ENCODE data around the gene NCKAP5. TPM values are rescaled to one million over a fixed set of nuclear protein-coding genes. Genes with fewer than 3 reads are reported as not detected.

NCKAP5 gene
- polyA plus RNA-seq, 2 of the 4 experiments (the other 2 are of a cell fraction), result 3.0 to 4.1 TPM

DNA sequence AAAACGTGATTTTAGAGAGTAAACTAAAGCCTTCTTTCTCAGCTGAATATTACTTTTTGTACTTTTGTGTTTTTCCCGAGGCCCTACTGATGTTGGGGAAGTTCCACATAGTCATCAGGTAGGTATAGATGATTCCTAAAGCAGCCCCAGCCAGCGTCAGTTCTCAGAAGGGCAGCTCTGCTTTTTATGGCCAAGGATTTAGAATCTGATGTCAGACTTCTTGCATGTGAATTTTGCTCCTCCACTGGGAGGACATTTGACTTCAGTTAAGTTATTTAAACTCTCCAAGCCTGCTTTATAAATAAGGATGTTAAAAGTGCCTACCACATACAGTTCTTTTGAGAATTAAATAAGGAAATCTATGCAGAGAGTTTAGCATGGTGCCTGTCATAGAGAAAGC lies 130.8 kb downstream of the NCKAP5 start:
- TF ChIP-seq NFE2L2 (conservative IDR thresholded peaks at IDR 0.05; ENCODE audit: low read length) (no peak), RAD21 (conservative IDR thresholded peaks at IDR 0.05 in 1 of 2, IDR thresholded peaks at IDR 0.05 in 1 of 2) (no peak), ZC3H11A (IDR thresholded peaks at IDR 0.05) (no peak), FOXS1 (CRISPR knock-in tag; IDR thresholded peaks at IDR 0.05) (no peak), JUNB (IDR thresholded peaks at IDR 0.05) (no peak), ZFP36 (IDR thresholded peaks at IDR 0.05; ENCODE audit: borderline replicate concordance, partially characterized antibody) (no peak), ESRRA (IDR thresholded peaks at IDR 0.05; ENCODE audit: borderline replicate concordance, low read length) (no peak), HEYL (CRISPR knock-in tag; IDR thresholded peaks at IDR 0.05) (no peak)
- WGBS (ENCODE audit: missing lambda C conversion rate), result 45% methylated on average over 3 of the region's 3 CpGs
- DNase-seq (ENCODE audit: low read depth in 1 of 2, low spot score in 1 of 2) (no peak), FAIRE-seq (no peak), ATAC-seq (no peak)
- Histone ChIP-seq H3K4me3 (no peak overlapping the region), H3K4me2 (peak overlapping the region; percentile 37; the same call in 2 of the 3 replicates), H3K9me3 (no peaks in the 10 kb centered on the region), H3K27ac (peak overlapping the region; percentile 44 to 81; a peak in 5 of 6 replicates), H3K4me1 (peaks cover 61% of the 10 kb centered on the region)
- POLR2A ChIA-PET, result no interaction called here
- CTCF ChIA-PET, result interaction anchor here (1.4 to 1.9 kb wide), 2 partner anchors 9 to 123 kb away, joined by 4 to 5 read pairs; no protein-coding TSS in a partner anchor

DNA sequence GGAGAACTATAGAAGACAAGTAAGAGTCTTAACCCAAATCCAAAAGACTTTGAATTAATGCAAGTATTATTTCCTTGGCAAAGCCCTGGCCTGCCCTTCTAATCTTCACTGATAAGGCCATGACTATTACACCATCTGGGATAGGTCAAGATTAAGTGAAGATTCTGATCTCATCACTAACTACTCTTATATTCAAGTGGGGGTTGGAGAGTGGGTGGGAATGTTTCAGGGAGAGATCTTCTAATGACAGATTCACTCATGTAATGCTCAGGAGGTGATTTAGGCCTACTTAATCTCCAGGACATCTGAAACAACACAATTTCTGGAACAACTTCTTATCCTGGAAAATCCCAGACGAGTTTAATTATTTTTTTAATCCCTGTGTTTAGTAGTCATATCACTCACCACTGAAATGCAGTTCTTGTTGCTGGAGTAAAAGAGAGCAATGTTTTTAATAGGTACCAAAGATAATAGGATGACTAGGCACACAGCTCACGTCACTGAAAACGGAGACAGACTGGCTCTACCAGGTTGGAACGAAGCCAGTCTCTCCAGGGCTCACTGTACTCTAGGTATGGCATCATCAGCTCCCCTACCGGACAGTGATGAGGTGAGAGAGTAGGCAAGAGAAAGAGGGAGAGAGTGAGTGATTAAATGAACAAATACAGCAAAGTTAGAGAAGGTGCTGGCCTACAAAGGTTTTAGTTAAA lies 133.1 kb downstream of the NCKAP5 start:
- no peak for TF ChIP-seq NPAS2 (CRISPR knock-in tag; IDR thresholded peaks at IDR 0.05; ENCODE audit: borderline replicate concordance)
- no peak for TF ChIP-seq EHMT2 (IDR thresholded peaks at IDR 0.05; ENCODE audit: low read depth)
- peak; percentile 18 to 51; a peak in 3 of 5 replicates for TF ChIP-seq RAD21 (conservative IDR thresholded peaks at IDR 0.05 in 1 of 2, IDR thresholded peaks at IDR 0.05 in 1 of 2)
- peak; percentile 39; the same call in 1 of the 2 replicates for TF ChIP-seq NFE2L2 (conservative IDR thresholded peaks at IDR 0.05; ENCODE audit: low read length)
- no peak for TF ChIP-seq BHLHE40 (IDR thresholded peaks at IDR 0.05; ENCODE audit: low read depth, low read length)
- TF ChIP-seq CEBPB (IDR thresholded peaks at IDR 0.05), result 0 out of 4 replicates have a peak, but pooled peaks of 1 of the 2 experiments have one; percentile 13
- no peak for TF ChIP-seq RFX5 (IDR thresholded peaks at IDR 0.05)
- peak; percentile 52; the same call in 1 of the 2 replicates for TF ChIP-seq GATA3 (IDR thresholded peaks at IDR 0.05; ENCODE audit: borderline replicate concordance)
- no peak for TF ChIP-seq FOSL2 (IDR thresholded peaks at IDR 0.05)
- TF ChIP-seq FOSL2 (CRISPR knock-in tag; IDR thresholded peaks at IDR 0.05), result peak; percentile 58
- TF ChIP-seq JUN (IDR thresholded peaks at IDR 0.05), result peak; percentile 34 to 48; a peak in 1 of 5 replicates
- no peak for TF ChIP-seq RNF2 (IDR thresholded peaks at IDR 0.05; ENCODE audit: borderline replicate concordance, low read depth)
- no peak for TF ChIP-seq HDAC2 (IDR thresholded peaks at IDR 0.05)
- peak; percentile 71 for TF ChIP-seq MAFK (IDR thresholded peaks at IDR 0.05; ENCODE audit: partially characterized antibody)
- TF ChIP-seq JUNB (IDR thresholded peaks at IDR 0.05), result peak; percentile 49; the same call in 1 of the 2 replicates
- 0 out of 2 replicates have a peak, but pooled peaks have one; percentile 25 for TF ChIP-seq HOXB5 (CRISPR knock-in tag; IDR thresholded peaks at IDR 0.05)
- TF ChIP-seq, protein P1, sequence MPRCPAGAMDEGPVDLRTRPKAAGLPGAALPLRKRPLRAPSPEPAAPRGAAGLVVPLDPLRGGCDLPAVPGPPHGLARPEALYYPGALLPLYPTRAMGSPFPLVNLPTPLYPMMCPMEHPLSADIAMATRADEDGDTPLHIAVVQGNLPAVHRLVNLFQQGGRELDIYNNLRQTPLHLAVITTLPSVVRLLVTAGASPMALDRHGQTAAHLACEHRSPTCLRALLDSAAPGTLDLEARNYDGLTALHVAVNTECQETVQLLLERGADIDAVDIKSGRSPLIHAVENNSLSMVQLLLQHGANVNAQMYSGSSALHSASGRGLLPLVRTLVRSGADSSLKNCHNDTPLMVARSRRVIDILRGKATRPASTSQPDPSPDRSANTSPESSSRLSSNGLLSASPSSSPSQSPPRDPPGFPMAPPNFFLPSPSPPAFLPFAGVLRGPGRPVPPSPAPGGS (IDR thresholded peaks at IDR 0.05), result no peak
- peak; percentile 37; the same call in 2 of the 3 replicates for TF ChIP-seq SMC3 (IDR thresholded peaks at IDR 0.05)
- TF ChIP-seq EP300 (IDR thresholded peaks at IDR 0.05), result peak; percentile 54 to 75; a peak in 3 of 5 replicates
- TF ChIP-seq HOXB13 (CRISPR knock-in tag; IDR thresholded peaks at IDR 0.05; ENCODE audit: low read depth), result no peak
- TF ChIP-seq, protein P2, sequence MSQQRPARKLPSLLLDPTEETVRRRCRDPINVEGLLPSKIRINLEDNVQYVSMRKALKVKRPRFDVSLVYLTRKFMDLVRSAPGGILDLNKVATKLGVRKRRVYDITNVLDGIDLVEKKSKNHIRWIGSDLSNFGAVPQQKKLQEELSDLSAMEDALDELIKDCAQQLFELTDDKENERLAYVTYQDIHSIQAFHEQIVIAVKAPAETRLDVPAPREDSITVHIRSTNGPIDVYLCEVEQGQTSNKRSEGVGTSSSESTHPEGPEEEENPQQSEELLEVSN (IDR thresholded peaks at IDR 0.05; ENCODE audit: borderline replicate concordance, low read depth), result no peak
- H3K27ac ChIP-seq, result peak overlapping the region; percentile 75 to 81
- FAIRE-seq (no peak), DNase-seq (ENCODE audit: low read depth in 1 of 2, low spot score in 1 of 2) (peak; percentile 53 to 91), ATAC-seq (peak; percentile 97 to 98)
- ChIA-PET POLR2A (interaction anchor here (0.9 kb wide), 1 partner anchor 11 kb away, joined by 3 read pairs; no protein-coding TSS in a partner anchor), CTCF (interaction anchor here (0.8 to 1.2 kb wide), 2 partner anchors 11 to 18 kb away, joined by 4 to 6 read pairs; no protein-coding TSS in a partner anchor)
- peaks cover 83% of the 10 kb centered on the region for H3K4me1 ChIP-seq
- H3K9me3 ChIP-seq, result no peaks in the 10 kb centered on the region
- H3K4me3 ChIP-seq, result no peak overlapping the region
- 2% methylated on average over 5 of the region's 5 CpGs for WGBS (ENCODE audit: missing lambda C conversion rate)
- H3K4me2 ChIP-seq, result peak overlapping the region; percentile 59

All from A549 (cell line).